ENCODE measurements around the gene B2M. TPM values are rescaled to one million over a fixed set of nuclear protein-coding genes. Genes with fewer than 3 reads are reported as not detected.

The B2M gene
- total RNA-seq, 4 donors from 2014 or later = 2,244 to 13,999 (median 5,894) TPM

- DNase-seq = peak; percentile 95 to 98 (median 96)
- TF ChIP-seq POLR2A (IDR thresholded peaks at IDR 0.05) = peak; percentile 97
- no peak for TF ChIP-seq CTCF (IDR thresholded peaks at IDR 0.05)
- H3K27me3 ChIP-seq = no peaks in the 10 kb centered on the region
- no peaks in the 10 kb centered on the region for H3K9me3 ChIP-seq
- H3K4me1 ChIP-seq = peaks cover 0 to 39% (median 16%) of the 10 kb centered on the region in 4 donors
- H3K36me3 ChIP-seq = peaks cover 0 to 9% (median 0%) of the 10 kb centered on the region in 3 donors
- peak overlapping the region; percentile 55 to 70 (median 68) for H3K4me3 ChIP-seq
- H3K27ac ChIP-seq = peak overlapping the region; percentile 94 to 98 (median 96)
Observed at GRCh38 chr15:44728576-44729407, 17.5 kb downstream of the B2M start.

GRCh38 chr15:44729408-44730127, 18.3 kb downstream of the B2M start:
- Histone ChIP-seq H3K9me3 (no peaks in the 10 kb centered on the region), H3K27ac (peak overlapping the region; percentile 94 to 98 (median 96)), H3K27me3 (no peaks in the 10 kb centered on the region), H3K4me3 (peak overlapping the region; percentile 55 to 70 (median 68)), H3K4me1 (peaks cover 0 to 39% (median 15%) of the 10 kb centered on the region in 4 donors), H3K36me3 (peaks cover 0 to 9% (median 0%) of the 10 kb centered on the region in 3 donors)
- peak in 1 of 3 donors; percentile 75 for DNase-seq
- no peak for TF ChIP-seq POLR2A (IDR thresholded peaks at IDR 0.05)
- TF ChIP-seq CTCF (IDR thresholded peaks at IDR 0.05) = no peak

- Histone ChIP-seq H3K27me3 (no peaks in the 10 kb centered on the region), H3K36me3 (peaks cover 0 to 9% (median 0%) of the 10 kb centered on the region in 3 donors), H3K4me3 (no peak overlapping the region), H3K9me3 (no peaks in the 10 kb centered on the region), H3K27ac (peak overlapping the region; percentile 48 to 76 (median 68)), H3K4me1 (peaks cover 0 to 8% (median 3%) of the 10 kb centered on the region in 4 donors)
- TF ChIP-seq CTCF (IDR thresholded peaks at IDR 0.05) (no peak), POLR2A (IDR thresholded peaks at IDR 0.05) (no peak)
- DNase-seq = no peak
Observed at GRCh38 chr15:44734839-44735481, 23.6 kb downstream of the B2M start.

- peak in 1 of 3 donors; percentile 67 for DNase-seq
- Histone ChIP-seq H3K36me3 (peaks cover 0 to 9% (median 0%) of the 10 kb centered on the region in 3 donors), H3K27me3 (no peaks in the 10 kb centered on the region), H3K27ac (peak overlapping the region; percentile 48 to 76 (median 68)), H3K9me3 (no peaks in the 10 kb centered on the region), H3K4me3 (no peak overlapping the region), H3K4me1 (peaks cover 0 to 2% (median 0%) of the 10 kb centered on the region in 4 donors)
- TF ChIP-seq POLR2A (IDR thresholded peaks at IDR 0.05) (no peak), CTCF (IDR thresholded peaks at IDR 0.05) (peak in 1 of 6 experiments; percentile 2)
Observed at GRCh38 chr15:44735482-44736180, 24.3 kb downstream of the B2M start.

Measured in Peyer's patch (tissue), 4 donors.